NCI-H526 treated with DMSO at 0.1 percent for 48 hours (cell line): ENCODE results near the gene GSTT4.
"Not testable (repeated sequence)": the region's sequence is repeated elsewhere in the genome, so short reads cannot be mapped to it uniquely, and the experiment has no call there.

Experiments
- DNase-seq: peaks from one replicate; lab custom pipeline; 2025; lab: John Stamatoyannopoulos, UW

Gene GSTT4

GRCh38 chr22:24005201-24005600, at the start of gene GSTT4:
Gene GSTT4, minus strand, starts transcription at chr22:24005453. Its CDS starts 97 bp downstream, at chr22:24005356.
- DNase-seq = no peak

DNA sequence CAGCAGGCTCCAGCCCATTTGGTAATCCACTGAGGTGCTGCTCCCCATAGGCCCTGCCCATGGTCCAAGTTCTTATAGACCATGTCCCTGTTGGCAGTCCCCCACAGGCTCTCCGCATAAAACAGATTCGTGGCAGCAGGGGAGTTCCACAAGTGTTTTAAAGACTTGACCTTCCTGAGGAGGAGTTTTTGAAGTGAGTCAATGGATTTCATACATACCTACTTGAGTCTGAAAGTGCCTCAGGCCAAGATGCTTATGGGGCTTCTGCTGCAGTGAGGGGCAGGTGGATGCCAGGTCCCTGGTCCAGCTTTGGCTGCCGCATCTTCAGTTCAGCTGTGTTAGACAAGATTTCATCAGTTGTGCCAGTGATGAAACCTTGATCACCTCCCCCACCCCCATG, 49.1 kb upstream of the GSTT4 start:
- no peak for DNase-seq

- DNase-seq = no peak
Observed at GRCh38 chr22:24053481-24054226, 48.4 kb upstream of the GSTT4 start.

GRCh38 chr22:24051568-24051967, 46.3 kb upstream of the GSTT4 start:
- DNase-seq = no peak

GRCh38 chr22:24051028-24051427, 45.8 kb upstream of the GSTT4 start:
- no peak for DNase-seq

- DNase-seq = no peak
Observed at GRCh38 chr22:24049978-24050377, 44.7 kb upstream of the GSTT4 start.

GRCh38 chr22:24049211-24049610, 44.0 kb upstream of the GSTT4 start:
- no peak for DNase-seq

DNA sequence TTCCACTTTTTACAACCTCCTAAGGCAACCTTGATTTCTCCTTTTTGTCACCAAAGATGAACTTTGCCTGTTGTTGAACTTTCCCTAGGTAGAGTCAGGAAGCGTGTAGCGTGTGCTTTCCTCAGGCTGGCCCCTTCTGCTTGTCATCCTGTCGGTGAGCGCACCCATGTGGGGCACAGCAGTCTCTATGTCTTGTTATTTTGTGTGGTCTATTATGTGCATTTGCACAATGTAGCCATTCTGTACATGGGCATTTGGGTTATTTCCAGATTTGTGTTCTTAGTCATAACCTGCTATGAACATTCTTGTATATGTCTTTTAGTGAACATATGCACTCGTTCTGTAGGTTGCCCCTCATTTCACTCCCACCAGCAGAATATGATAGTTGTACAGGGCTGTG, 40.8 kb upstream of the GSTT4 start:
- DNase-seq = no peak

DNA sequence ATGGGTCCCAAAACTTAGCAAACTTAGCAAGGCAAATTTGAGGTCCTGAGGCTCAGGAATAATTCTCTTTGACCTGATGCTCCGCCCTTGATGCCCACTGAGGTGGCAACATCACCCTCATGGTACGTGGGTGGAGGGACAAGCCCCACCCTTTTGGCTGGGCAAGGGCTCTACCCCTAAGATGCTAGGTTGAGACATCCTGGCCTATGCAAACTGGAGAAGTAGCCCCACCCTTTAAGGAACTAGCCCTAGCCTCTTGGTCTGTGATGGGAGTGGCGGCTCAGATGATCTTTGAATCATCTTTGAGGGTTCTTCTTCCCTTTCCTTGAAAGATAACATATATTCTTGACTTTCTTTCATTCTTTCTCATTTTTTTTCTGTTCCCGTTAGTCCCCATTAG, 38.7 kb upstream of the GSTT4 start:
- DNase-seq = no peak

GRCh38 chr22:24043465-24043864, 38.2 kb upstream of the GSTT4 start:
- not testable (repeated sequence) for DNase-seq

GRCh38 chr22:24040946-24041345, 35.7 kb upstream of the GSTT4 start:
- DNase-seq = no peak

- no peak for DNase-seq
Observed at GRCh38 chr22:24039046-24039445, 33.8 kb upstream of the GSTT4 start.

DNA sequence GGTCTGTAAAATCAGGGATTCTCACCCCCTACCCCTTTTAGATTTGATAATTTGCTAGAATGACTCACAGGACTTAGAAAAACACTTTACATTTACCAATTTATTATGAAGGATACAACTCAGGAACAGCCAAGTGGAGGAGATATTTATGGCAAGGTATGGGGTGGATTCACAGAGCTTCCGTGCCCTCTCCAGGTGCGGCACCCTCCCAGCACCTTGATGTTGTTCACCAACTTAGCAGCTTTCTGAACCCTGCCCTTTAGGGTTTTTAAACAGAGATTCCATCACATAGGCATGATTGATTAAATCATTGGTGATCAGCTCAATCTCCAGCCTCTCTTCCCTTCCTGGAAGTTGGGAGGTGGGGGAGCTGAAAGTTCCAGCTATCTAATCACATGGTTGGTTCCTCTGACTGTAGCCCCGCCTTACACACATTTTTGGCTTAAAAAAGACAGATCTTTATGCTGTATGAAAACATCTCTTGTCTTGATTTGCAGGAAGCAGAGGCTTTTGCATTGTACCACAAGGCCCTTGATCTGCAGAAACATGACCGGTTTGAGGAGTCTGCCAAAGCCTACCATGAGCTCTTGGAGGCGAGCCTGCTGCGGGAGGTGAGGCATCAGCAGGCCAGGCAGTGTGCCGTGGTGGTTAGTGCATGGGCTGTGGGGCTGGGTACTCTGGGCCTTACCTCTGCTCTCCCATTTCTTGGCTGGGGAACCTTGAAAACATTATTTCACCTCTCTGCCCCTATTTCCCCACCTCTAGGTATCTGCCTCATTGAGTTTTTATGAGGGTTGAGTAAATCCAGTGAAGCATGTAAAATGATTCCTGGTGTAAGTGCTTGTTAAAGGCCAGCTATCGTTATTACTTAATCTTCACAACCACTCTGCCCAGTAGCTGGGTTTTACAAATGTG, 32.9 kb upstream of the GSTT4 start:
- no peak for DNase-seq

GRCh38 chr22:24035296-24035695, 30.0 kb upstream of the GSTT4 start:
- no peak for DNase-seq

DNA sequence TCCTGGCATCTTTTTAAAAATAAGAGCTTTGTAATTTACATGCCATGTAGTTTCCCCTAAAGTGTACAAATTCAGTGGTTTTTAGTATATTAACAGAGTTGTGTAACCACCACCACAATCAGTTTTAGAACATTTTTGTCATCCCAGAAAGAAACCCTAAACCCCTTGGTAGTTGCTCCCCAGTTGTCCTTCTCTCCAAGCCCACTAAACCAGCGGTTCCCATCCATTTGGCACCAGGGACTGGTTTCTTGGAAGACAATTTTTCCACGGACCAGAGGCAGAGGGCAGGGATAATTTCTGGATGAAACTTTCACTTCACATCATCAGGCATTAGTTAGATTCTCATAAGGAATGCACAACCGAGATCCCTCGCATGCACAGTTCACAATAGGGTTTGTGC, 28.5 kb upstream of the GSTT4 start:
- no peak for DNase-seq

- DNase-seq = no peak
Observed at GRCh38 chr22:24030186-24030702, 25.0 kb upstream of the GSTT4 start.

DNA sequence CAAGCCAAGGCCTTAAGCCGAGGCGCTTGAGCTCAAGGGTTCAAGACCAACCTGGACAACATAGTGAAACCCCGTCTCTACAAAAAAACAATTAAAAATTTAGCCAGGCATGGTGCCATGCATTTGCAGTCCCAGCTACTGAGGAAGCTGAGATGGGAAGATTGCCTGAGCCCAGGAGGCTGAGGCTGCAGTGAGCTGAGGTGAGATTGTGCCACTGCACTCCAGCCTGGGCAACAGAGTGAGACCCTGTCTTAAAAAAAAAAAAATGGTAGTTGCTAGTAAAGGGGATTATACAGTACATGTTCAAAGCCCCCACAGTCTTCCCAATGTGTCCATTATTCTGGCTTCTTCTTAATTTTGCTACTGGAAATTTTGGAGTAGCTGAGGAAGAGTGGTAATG, 24.1 kb upstream of the GSTT4 start:
- no peak for DNase-seq

GRCh38 chr22:24028533-24028932, 23.3 kb upstream of the GSTT4 start:
- DNase-seq = no peak

DNA sequence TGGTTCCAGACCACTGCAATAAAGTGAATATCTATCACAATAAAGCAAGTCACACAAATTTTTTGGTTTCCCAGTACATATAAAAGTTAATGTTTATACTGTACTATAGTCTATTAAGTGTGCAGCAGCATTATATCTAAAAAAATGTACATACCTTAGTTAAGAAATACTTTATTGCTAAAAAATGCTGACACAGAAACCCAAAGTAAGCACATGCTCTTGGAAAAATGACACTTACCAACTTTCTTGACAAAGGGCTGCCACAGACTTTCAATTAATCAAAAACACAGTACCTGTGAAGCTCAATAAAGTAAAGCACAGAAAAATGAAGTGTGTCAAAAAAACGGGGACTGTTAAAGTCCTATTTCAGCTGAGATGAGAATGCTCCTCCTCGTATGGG, 22.7 kb upstream of the GSTT4 start:
- DNase-seq = no peak

DNA sequence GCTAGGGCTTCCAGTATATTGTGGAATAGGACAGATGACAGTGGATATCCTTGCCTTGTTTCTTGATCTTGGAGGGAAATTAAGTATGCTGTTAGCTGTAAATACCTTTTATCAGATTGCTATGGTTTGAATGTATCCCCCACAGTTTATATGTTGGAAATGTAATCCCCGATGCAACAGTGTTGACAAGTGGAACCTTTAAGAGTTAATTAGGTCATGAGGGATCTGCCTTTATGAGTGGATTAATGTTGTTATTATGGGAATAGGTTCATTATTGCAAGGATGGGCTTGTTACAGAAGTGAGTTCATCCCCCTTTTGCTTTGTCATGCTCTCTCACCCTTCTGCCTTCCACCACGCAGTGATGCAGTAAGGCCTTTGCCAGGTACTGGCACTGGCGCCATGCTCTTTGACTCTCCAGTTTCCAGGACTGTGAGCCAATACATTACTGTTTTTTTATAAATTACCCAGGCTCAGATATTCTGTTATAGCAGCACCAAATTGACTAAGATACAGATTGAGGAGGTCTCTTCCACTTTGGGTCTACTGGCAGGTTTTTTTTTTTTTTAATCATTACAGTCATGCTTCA, 22.2 kb upstream of the GSTT4 start:
- DNase-seq = no peak

GRCh38 chr22:24026733-24027132, 21.5 kb upstream of the GSTT4 start:
- no peak for DNase-seq

- no peak for DNase-seq
Observed at GRCh38 chr22:24026056-24026455, 20.8 kb upstream of the GSTT4 start.

DNA sequence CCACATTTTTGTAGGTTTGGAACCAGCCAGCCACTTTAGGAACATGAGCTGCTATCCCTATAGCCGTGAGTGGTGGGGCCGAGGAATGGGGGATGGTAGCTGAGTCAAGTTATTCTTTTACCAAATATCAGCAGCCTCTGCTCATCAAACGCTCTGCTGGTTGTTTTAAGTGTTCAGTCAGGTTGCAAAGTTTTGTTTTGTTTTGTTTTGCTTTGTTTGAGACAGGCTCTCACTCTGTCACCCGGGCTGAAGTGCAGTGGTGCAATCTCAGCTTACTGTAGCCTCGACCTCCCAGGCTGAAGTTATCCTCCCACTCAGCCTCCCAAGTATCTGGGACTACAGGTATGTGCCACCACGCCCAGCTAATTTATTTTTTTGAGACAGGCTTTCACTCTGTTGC, 20.2 kb upstream of the GSTT4 start:
- DNase-seq = no peak
